IPS-18c (cell line): ENCODE results near the gene ISG15.
A peak's percentile ranks its signal among the peaks of the same experiment; 100 is the strongest.

Experiments used
- H3K4me3 ChIP-seq: 2 replicates; pipeline ENCODE4 v1.7.0; 2013; ENCODE audit warnings: low read depth, mild to moderate bottlenecking, low read length, moderate library complexity; ENCODE audit not compliant: insufficient read depth
- H3K9me3 ChIP-seq: one replicate; pipeline ENCODE4 v1.6.1; 2013; ENCODE audit warnings: mild to moderate bottlenecking, low read length, moderate library complexity; ENCODE audit not compliant: control insufficient read depth, insufficient read depth

The ISG15 gene

GRCh38 chr1:1058088-1058905 lies 45.0 kb downstream of the ISG15 start:
- H3K9me3 ChIP-seq, result no peaks in the 10 kb centered on the region
- peak overlapping the region; percentile 63 for H3K4me3 ChIP-seq

- no peaks in the 10 kb centered on the region for H3K9me3 ChIP-seq
- H3K4me3 ChIP-seq, result peak overlapping the region; percentile 63
Observed at GRCh38 chr1:1058921-1059493, 45.7 kb downstream of the ISG15 start.

GRCh38 chr1:1059494-1060280 lies 46.4 kb downstream of the ISG15 start:
- peak overlapping the region; percentile 63 for H3K4me3 ChIP-seq
- no peaks in the 10 kb centered on the region for H3K9me3 ChIP-seq

GRCh38 chr1:1060281-1061000 lies 47.1 kb downstream of the ISG15 start:
- H3K4me3 ChIP-seq, result peak overlapping the region; percentile 63; the same call in 1 of the 2 replicates

GRCh38 chr1:1061682-1062345 lies 48.5 kb downstream of the ISG15 start:
- Histone ChIP-seq H3K4me3 (no peak overlapping the region), H3K9me3 (no peaks in the 10 kb centered on the region)

More at GRCh38 chr1:1060281-1061000, 47.1 kb downstream of the ISG15 start:
- no peaks in the 10 kb centered on the region for H3K9me3 ChIP-seq

GRCh38 chr1:1062348-1063163 lies 49.3 kb downstream of the ISG15 start:
- Histone ChIP-seq H3K4me3 (no peak overlapping the region), H3K9me3 (no peaks in the 10 kb centered on the region)

GRCh38 chr1:1063261-1063944 lies 50.1 kb downstream of the ISG15 start:
- H3K4me3 ChIP-seq, result no peak overlapping the region

More at GRCh38 chr1:1063261-1063944, 50.1 kb downstream of the ISG15 start:
- H3K9me3 ChIP-seq, result no peaks in the 10 kb centered on the region
